ENCODE results near the gene ANKS6.

DNA sequence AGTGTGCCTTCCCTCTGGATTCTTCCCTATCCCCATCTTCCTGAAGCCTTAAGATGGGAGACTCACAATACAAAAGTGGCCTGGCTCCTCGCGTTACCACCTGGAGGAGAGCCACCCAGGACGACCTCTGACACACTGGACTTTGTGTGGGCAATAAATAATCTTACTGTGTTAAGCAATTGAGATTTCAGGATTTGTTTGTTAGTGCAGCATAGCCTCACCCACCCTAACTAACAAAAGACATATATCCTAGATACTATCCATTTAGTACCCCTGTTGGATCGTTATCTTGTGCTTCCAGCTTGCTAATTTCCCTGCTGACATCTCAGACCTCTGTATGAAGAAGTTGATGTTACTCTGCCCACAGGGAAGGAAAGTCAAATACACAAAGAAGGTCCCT lies 95.6 kb downstream of the ANKS6 start:
- TF ChIP-seq SIN3A (IDR thresholded peaks at IDR 0.05; ENCODE audit: borderline replicate concordance, insufficient read depth, low read length): no peak
- TF ChIP-seq POLR2AphosphoS5 (IDR thresholded peaks at IDR 0.05; ENCODE audit: low read depth, low read length): no peak
- TF ChIP-seq, protein P1, sequence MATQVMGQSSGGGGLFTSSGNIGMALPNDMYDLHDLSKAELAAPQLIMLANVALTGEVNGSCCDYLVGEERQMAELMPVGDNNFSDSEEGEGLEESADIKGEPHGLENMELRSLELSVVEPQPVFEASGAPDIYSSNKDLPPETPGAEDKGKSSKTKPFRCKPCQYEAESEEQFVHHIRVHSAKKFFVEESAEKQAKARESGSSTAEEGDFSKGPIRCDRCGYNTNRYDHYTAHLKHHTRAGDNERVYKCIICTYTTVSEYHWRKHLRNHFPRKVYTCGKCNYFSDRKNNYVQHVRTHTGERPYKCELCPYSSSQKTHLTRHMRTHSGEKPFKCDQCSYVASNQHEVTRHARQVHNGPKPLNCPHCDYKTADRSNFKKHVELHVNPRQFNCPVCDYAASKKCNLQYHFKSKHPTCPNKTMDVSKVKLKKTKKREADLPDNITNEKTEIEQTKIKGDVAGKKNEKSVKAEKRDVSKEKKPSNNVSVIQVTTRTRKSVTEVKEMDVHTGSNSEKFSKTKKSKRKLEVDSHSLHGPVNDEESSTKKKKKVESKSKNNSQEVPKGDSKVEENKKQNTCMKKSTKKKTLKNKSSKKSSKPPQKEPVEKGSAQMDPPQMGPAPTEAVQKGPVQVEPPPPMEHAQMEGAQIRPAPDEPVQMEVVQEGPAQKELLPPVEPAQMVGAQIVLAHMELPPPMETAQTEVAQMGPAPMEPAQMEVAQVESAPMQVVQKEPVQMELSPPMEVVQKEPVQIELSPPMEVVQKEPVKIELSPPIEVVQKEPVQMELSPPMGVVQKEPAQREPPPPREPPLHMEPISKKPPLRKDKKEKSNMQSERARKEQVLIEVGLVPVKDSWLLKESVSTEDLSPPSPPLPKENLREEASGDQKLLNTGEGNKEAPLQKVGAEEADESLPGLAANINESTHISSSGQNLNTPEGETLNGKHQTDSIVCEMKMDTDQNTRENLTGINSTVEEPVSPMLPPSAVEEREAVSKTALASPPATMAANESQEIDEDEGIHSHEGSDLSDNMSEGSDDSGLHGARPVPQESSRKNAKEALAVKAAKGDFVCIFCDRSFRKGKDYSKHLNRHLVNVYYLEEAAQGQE (IDR thresholded peaks at IDR 0.05; ENCODE audit: insufficient read depth in 1 of 2, low read depth in 2 of 2, low read length in 2 of 2): no peak
- no peak for TF ChIP-seq FOXP2 (optimal IDR thresholded peaks at IDR 0.05; ENCODE audit: borderline replicate concordance, extremely low read depth, extremely low read length, insufficient read depth)
